Activated CD8-positive, alpha-beta memory T cell treated with anti-CD3 and anti-CD28 coated beads, Interleukin-2, amount 50 U/mL, for 4 hours (primary cell): ENCODE measurements around the gene RBPJL.

Experiments
- DNase-seq: peaks from one replicate; pipeline ENCODE4 v3.0.0-alpha.2; 2020

The RBPJL gene

DNA sequence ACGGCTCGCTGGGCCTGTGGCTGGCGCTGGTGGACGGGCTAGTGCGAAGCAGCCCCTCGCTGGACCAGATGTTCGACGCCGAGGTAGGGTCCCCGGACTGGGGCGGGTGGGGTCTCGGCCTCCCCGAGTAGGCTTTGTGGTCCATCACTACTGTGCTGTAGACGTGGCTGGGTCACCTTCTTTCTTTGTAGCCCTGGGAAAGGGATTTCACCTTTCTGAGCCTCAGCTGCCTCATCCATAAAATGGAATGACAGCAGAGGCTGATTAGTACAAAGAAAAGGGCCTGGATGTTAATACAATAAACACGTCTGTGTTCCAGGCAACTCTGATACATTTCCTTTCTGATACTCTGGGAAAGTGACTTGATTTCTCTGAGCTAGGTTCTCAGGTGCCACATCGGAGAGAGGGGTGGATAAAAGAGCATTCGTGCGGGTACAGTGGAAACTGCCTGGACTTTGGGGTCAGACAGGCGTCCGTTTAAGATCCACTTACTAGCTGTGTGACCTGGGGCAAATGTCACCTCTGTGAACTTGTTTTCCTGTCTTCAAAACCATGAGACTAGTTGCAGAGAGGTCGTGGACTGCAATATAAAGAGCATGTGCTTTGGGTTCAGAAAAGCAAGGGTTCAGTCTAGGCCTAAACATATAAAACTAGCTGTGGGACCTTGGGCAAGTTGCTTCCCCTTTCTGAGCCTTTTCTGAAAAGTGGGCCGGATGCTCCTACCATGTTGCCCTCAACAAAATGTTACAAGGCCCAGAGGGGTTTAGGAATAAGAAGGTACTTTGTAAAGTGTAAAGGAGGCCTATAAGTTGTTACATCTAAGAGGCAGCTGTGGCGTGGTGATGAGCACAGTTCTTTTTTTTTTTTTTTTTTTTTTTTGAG, 57.2 kb downstream of the RBPJL start:
- DNase-seq = no peak

DNA sequence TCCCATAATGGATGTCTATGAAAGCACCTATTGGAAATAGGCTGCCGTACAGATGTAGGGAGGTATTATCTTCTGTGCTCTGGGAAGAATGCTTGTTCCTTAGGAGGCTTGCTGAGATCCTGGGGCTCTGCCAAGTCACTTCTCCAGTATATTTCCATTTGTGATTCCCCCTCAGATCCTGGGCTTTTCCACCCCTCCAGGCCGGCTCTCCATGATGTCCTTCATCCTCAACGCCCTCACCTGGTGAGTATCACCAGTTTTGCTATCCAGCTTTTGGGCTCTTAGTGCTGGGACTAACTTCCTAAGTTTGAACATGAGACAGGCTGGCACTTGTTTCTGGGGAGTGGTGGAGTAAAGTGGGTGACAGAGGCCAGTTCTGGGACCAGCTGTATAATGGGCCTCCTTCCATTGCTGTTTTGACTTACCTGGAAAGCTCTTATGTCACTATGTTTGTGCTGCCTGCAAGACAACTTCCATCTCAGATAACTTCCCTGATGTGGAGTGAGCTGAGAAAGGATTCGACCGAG, 58.9 kb downstream of the RBPJL start:
- DNase-seq = no peak

DNA sequence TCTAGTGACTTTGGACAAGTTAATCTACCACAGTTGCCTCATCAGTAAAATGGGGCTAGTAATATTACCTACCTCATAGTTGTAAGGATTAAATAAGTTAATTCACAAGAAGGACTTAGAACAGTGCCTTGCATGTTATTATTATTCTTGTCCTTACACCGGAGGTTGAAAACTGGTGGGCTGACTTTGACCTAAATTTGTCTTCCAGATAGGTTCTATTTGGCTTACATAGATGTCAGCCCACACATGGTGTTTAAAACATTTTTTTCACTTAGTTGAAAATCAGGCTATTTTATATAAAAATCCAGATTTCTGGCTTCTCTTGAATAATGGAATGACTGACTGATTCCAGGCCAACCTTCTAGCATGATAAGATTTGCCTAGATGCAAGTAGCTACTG, 59.6 kb downstream of the RBPJL start:
- DNase-seq = no peak

DNA sequence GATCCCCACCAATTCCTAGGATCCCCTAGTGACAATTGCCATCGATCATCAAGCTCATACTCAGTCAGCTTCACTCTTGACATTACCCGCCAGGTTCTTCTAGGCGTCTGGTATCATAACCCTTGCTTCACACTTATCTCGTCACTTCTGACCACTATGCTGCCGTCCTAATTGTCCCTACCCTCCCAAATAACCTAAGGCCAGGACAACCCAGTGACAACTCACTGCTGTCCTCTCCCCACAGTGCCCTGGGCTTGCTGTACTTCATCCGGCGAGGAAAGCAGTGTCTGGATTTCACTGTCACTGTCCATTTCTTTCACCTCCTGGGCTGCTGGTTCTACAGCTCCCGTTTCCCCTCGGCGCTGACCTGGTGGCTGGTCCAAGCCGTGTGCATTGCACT, 60.0 kb downstream of the RBPJL start:
- DNase-seq = no peak

DNA sequence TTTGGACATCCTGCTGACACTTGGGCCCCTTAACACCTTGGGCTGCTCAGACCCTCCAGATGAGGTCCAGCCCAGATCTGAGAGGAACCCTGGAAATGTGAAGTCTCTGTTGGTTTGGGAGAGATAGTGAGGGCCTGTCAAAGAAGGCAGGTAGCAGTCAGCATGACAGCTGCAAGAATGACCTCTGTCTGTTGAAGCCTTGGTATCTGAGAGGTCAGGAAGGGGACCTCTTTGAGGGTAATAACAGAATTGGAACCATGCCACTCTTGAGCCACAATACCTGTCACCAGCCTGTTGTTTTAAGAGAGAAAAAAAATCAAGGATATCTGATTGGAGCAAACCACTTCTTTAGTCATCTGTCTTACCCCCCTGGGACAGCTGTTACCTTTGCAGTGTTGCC, 60.5 kb downstream of the RBPJL start:
- DNase-seq = no peak
